Rectal smooth muscle tissue (tissue), 1 donor: ENCODE measurements around the gene PLA2G7.

Experiments
- H3K27ac ChIP-seq: one replicate; pipeline ENCODE4 v1.7.0; 2013; ENCODE audit warnings: low read depth, low read length, inconsistent platforms
- H3K27me3 ChIP-seq: one replicate; pipeline ENCODE4 v1.7.0; 2013; ENCODE audit warnings: low read length; ENCODE audit not compliant: control insufficient read depth, insufficient read depth
- H3K36me3 ChIP-seq: one replicate; pipeline ENCODE4 v1.7.0; 2013; ENCODE audit warnings: low read length; ENCODE audit not compliant: control insufficient read depth, insufficient read depth
- H3K4me1 ChIP-seq: one replicate; pipeline ENCODE4 v1.7.0; 2013; ENCODE audit warnings: low read length; ENCODE audit not compliant: control insufficient read depth, insufficient read depth
- H3K4me3 ChIP-seq: one replicate; pipeline ENCODE4 v1.7.0; 2013; ENCODE audit warnings: low read length
- H3K9ac ChIP-seq: one replicate; pipeline ENCODE4 v1.7.0; 2013; ENCODE audit warnings: low read length

The PLA2G7 gene

GRCh38 chr6:46704562-46704961 lies 30.6 kb downstream of the PLA2G7 start:
- H3K4me3 ChIP-seq = no peak overlapping the region
- no peak overlapping the region for H3K9ac ChIP-seq
- H3K27me3 ChIP-seq = no peaks in the 10 kb centered on the region
- no peaks in the 10 kb centered on the region for H3K4me1 ChIP-seq
- no peaks in the 10 kb centered on the region for H3K36me3 ChIP-seq
- no peak overlapping the region for H3K27ac ChIP-seq

- H3K27me3 ChIP-seq = no peaks in the 10 kb centered on the region
Observed at GRCh38 chr6:46699970-46700369, 35.2 kb downstream of the PLA2G7 start.

GRCh38 chr6:46690911-46691451 lies 44.2 kb downstream of the PLA2G7 start:
- Histone ChIP-seq H3K27me3 (no peaks in the 10 kb centered on the region), H3K4me3 (no peak overlapping the region), H3K27ac (no peak overlapping the region), H3K4me1 (no peaks in the 10 kb centered on the region), H3K36me3 (no peaks in the 10 kb centered on the region), H3K9ac (no peak overlapping the region)

More at GRCh38 chr6:46699970-46700369, 35.2 kb downstream of the PLA2G7 start:
- Histone ChIP-seq H3K27ac (no peak overlapping the region), H3K4me3 (no peak overlapping the region), H3K36me3 (no peaks in the 10 kb centered on the region), H3K9ac (no peak overlapping the region), H3K4me1 (no peaks in the 10 kb centered on the region)

- Histone ChIP-seq H3K9ac (no peak overlapping the region), H3K27me3 (no peaks in the 10 kb centered on the region), H3K4me3 (no peak overlapping the region), H3K27ac (no peak overlapping the region), H3K36me3 (no peaks in the 10 kb centered on the region), H3K4me1 (no peaks in the 10 kb centered on the region)
Observed at GRCh38 chr6:46690141-46690755, 44.9 kb downstream of the PLA2G7 start.

- H3K9ac ChIP-seq = no peak overlapping the region
- no peaks in the 10 kb centered on the region for H3K36me3 ChIP-seq
- H3K27ac ChIP-seq = no peak overlapping the region
- H3K4me3 ChIP-seq = no peak overlapping the region
- H3K27me3 ChIP-seq = no peaks in the 10 kb centered on the region
- no peaks in the 10 kb centered on the region for H3K4me1 ChIP-seq
Observed at GRCh38 chr6:46689657-46690056, 45.5 kb downstream of the PLA2G7 start.

GRCh38 chr6:46688966-46689335 lies 46.2 kb downstream of the PLA2G7 start:
- Histone ChIP-seq H3K4me1 (no peaks in the 10 kb centered on the region), H3K27me3 (no peaks in the 10 kb centered on the region), H3K4me3 (no peak overlapping the region), H3K36me3 (no peaks in the 10 kb centered on the region), H3K9ac (no peak overlapping the region), H3K27ac (no peak overlapping the region)

GRCh38 chr6:46688117-46688965 lies 46.8 kb downstream of the PLA2G7 start:
- Histone ChIP-seq H3K4me3 (no peak overlapping the region), H3K4me1 (no peaks in the 10 kb centered on the region), H3K9ac (no peak overlapping the region), H3K27me3 (no peaks in the 10 kb centered on the region), H3K27ac (no peak overlapping the region), H3K36me3 (no peaks in the 10 kb centered on the region)

GRCh38 chr6:46687619-46688097 lies 47.5 kb downstream of the PLA2G7 start, which contains the start of gene TDRD6:
TDRD6 (plus strand) TSS chr6:46687885; CDS start chr6:46688129, 244 bp downstream.
- no peak within 1 kb of the TSS for H3K4me3 ChIP-seq
- no peaks in the 10 kb centered on the region for H3K4me1 ChIP-seq
- H3K36me3 ChIP-seq = no peaks in the 10 kb centered on the region
- H3K27ac ChIP-seq = no peak within 1 kb of the TSS
- H3K9ac ChIP-seq = no peak within 1 kb of the TSS
- no peaks in the 10 kb centered on the region for H3K27me3 ChIP-seq

GRCh38 chr6:46684771-46685170 lies 50.4 kb downstream of the PLA2G7 start:
- Histone ChIP-seq H3K4me1 (no peaks in the 10 kb centered on the region), H3K27me3 (no peaks in the 10 kb centered on the region), H3K4me3 (no peak overlapping the region), H3K9ac (no peak overlapping the region), H3K27ac (no peak overlapping the region), H3K36me3 (no peaks in the 10 kb centered on the region)

- no peaks in the 10 kb centered on the region for H3K4me1 ChIP-seq
- H3K9ac ChIP-seq = no peak overlapping the region
- no peaks in the 10 kb centered on the region for H3K36me3 ChIP-seq
- H3K4me3 ChIP-seq = no peak overlapping the region
- no peak overlapping the region for H3K27ac ChIP-seq
- H3K27me3 ChIP-seq = no peaks in the 10 kb centered on the region
Observed at GRCh38 chr6:46677314-46677654, 57.9 kb downstream of the PLA2G7 start.

GRCh38 chr6:46676604-46677313 lies 58.4 kb downstream of the PLA2G7 start:
- H3K9ac ChIP-seq = no peak overlapping the region
- H3K4me1 ChIP-seq = no peaks in the 10 kb centered on the region
- H3K4me3 ChIP-seq = no peak overlapping the region
- H3K27me3 ChIP-seq = no peaks in the 10 kb centered on the region
- no peak overlapping the region for H3K27ac ChIP-seq
- no peaks in the 10 kb centered on the region for H3K36me3 ChIP-seq

GRCh38 chr6:46674410-46674809 lies 60.8 kb downstream of the PLA2G7 start:
- Histone ChIP-seq H3K27me3 (no peaks in the 10 kb centered on the region), H3K4me1 (no peaks in the 10 kb centered on the region), H3K27ac (no peak overlapping the region), H3K36me3 (no peaks in the 10 kb centered on the region), H3K4me3 (no peak overlapping the region), H3K9ac (no peak overlapping the region)
